HS-27A (cell line): ENCODE data around the gene ZSWIM3.
"Not testable (repeated sequence)": the region's sequence is repeated elsewhere in the genome, so short reads cannot be mapped to it uniquely, and the experiment has no call there.

ENCODE experiments used
- DNase-seq: peaks from one replicate; pipeline ENCODE4 v3.0.0-alpha.2; 2012; ENCODE audit warnings: low read depth, missing footprints

Gene ZSWIM3

DNA sequence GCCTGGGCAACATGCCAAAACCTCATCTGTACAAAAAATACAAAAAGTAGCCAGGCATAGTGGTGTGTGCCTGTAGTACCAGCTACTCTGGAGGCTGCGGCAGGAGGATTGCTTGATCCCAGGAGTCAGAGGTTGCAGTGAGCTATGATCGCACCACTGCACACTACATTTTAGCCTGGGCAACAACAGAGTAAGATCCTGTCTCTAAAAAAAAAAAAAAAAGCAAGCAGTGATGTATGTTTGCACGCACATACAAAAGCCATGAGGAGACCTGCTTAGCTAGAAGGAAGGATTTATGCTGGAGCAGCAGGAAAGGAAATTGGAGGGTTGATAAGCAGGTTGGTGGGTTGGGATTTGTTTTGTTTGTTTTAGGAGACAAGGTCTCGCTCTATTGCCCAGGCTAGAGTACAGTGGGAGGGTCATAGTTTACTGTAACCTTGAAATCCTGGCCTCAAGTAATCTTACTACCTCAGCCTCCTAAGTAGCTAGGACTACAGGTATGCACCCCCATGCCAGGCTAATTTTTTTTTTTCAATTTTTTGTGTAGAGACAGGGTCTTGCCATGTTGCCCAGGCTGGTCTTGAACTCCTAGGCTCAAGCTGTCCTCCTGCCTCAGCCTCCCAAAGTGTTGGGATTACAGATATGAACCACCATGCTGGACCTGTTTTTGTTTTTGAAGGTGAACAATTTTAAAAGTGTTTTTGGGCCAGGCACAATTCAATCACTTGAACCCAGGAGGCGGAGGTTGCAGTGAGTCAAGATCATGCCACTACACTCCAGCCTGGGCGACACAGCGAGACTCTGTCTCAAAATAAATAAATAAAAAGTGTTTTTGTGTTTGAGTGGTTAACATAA is 4.0 kb downstream of the ZSWIM3 start:
- no peak for DNase-seq

DNA sequence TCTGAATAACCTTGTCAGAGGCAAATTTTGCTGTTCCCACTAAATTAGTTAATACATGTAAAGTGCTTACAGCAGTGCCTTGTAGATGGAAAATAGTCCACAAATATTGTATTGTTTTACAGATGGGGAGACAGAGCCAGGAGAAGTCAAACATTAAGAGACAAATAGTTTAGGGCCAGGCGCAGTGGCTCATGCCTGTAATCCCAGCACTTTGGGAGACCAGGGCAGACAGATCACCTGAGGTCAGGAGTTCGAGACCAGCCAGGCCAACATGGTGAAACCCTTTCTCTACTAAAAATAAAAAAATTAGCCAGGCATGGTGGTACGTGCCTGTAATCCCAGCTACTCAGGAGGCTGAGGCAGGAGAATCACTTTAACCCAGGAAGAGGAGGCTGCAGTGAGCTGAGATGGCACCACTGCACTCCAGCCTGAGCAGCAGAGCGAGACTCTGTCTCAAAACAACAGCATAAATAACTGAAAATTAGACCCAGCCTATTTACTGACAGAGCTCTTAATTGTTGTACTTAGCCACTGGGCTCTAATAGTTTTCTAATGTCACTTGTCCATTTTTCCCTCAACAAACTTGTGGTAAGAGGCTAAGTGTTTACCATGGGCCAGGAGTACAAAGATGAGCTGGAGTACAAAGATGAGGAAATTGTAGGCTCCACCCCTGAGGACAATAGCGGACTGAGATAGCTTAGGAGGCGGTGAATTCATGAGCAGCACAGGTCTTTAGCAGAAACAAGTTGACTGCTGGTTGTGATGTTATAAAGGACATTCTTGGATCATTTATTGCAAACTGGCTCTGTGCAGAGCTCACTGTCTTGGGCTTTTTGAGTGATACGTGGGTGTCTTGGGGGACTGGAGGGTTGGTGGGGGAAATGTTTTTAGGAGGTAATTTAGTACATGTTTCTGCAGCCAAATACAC is 6.4 kb downstream of the ZSWIM3 start:
- no peak for DNase-seq

DNA sequence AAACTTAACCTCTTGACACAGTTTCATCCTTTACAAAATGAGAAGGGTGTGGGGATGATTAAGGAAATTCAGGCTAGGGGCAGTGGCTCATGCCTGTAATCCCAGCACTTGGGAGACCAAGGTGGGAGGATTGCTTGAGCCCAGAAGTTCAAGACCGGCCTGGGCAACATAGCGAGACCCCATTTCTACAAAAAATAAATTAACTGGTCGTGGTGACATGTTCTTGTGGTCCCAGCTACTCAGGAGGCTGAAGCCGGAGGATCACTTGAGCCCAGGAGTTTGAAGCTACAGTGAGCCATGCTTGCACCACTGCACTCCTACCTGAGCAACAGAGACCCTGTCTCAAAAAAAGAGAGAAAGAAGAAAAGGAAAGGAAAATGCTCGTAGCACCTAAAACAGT is 9.0 kb downstream of the ZSWIM3 start:
- no peak for DNase-seq

DNA sequence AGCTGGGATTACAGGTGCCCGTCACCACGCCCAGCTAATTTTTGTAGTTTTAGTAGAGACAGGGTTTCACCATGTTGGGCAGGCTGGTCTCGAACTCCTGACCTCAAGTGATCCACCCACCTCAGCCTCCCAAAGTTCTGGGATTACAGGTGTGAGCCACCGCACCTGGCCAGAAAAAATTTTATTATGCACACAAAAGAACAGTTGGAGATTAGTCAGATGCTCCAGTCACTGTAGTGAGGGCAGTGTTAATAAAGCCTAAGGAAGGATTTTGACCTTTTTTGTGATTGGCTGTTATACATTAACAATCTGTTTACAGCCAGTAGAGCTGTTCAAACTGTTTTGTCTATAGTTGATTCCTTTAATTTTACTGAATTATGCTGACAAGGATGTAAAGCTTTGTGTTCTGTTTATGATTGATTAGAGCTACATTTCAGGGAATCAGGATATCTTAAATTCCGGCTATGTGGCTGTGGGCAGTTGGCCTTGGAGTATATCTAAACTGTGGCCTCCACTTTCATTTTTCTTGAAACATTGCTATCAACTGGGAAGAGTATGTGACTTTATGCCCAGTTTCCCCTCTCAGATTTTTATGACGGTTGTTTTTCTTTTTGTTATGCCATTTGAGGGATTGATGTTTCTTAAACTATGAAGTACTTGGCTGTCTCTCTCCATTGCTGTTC is 9.9 kb downstream of the ZSWIM3 start:
- DNase-seq = no peak

DNA sequence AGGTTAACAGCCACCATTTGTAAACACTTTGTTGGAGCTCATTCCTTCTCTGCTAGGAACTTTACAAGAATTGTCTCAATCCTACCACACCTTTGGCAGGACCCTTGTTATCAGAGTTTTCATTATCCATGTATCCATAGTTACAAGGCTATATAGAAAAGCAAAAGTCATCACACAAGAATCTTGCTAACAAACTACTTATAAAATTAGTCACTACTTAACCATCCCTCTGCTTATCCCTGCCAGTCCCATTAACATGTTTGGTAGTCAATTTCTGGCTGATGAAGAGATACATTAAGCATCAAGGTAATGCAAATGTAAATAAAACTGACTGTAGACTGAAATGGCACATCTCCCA is 10.4 kb downstream of the ZSWIM3 start:
- DNase-seq = no peak

DNA sequence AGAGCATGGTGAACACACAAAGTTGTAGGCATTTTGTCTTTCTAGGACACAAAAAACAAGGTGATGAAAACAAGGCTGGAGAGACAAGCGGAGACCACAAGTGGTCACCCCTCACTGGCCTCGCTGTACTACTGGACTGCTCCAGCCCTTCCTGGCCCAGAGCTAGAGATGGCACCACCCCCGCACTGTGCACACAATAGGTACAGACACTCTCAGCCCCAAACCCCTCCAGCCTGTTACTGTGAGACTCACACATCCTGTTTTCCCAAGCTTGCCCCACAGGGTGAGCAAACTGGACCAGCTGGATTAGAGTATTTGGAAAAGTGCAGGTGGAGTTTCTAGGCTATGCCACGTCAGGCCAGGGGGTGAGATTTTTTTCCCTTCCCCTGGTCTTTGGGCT is 15.2 kb downstream of the ZSWIM3 start:
- no peak for DNase-seq

DNA sequence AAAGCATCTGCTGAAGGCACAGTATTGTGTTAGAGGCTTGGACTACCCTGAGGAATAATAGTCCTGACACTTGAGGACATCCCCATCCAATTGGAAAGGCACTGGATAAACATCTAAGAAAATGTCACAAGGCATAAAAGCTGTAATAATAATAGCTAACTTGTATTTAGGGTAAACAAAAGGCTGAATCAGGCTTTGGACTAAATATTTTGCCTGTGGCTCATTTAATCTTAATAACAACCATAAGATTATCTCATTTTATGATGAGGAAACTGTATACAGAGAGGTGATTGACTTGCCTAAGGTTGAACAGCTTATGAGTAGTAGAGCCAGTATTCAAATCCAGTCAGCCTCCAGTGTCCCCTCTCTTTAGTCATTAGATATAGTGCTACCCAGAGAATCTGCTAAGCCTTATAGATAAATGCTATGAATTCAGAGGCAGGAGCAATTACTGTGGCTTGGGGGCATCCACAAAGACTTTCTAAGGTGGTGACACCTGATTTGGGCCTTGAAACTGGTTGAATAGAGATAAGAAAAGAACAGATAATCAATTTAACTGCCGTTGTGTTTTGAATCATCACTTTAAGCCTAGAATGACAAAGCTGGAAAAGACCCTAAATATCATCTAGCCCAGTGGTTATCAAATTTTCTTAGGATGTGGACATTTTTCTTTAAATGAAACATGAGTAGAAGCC is 16.1 kb downstream of the ZSWIM3 start:
- no peak for DNase-seq

DNA sequence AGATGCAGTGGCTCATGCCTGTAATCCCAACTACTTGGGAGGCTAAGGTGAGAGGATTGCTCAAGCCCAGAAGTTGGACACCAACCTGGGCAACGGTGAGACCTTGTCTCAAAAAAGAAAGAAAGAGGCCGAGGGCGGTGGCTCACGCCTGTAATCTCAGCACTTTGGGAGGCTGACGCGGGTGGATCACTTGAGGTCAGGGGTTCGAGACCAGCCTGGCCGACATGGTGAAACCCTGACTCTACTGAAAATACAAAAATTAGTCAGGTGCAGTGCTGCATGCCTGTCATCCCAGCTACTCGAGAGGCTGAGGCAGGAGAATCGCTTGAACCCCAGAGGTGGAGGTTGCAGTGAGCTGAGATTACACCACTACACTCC is 16.7 kb downstream of the ZSWIM3 start:
- DNase-seq = not testable (repeated sequence)

DNA sequence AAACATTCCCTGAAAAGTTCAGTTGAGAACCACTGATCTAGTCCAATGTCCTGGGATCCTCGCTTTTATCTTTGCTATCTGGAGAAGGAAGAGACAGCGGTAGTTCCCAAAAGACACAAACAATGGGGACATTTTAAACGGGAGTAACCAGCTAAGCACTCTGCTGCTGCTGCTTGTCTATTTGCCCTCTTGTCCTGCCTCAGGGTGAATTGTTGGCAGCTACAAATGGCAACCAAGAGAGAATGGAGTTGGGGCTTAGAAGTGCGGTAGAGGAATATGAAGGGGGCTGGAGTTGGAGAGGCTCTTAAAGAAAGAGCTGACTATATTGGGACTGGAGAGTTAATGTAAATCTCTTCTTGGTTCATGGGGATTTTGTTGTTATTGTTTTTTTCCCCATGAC is 17.2 kb downstream of the ZSWIM3 start:
- no peak for DNase-seq

DNA sequence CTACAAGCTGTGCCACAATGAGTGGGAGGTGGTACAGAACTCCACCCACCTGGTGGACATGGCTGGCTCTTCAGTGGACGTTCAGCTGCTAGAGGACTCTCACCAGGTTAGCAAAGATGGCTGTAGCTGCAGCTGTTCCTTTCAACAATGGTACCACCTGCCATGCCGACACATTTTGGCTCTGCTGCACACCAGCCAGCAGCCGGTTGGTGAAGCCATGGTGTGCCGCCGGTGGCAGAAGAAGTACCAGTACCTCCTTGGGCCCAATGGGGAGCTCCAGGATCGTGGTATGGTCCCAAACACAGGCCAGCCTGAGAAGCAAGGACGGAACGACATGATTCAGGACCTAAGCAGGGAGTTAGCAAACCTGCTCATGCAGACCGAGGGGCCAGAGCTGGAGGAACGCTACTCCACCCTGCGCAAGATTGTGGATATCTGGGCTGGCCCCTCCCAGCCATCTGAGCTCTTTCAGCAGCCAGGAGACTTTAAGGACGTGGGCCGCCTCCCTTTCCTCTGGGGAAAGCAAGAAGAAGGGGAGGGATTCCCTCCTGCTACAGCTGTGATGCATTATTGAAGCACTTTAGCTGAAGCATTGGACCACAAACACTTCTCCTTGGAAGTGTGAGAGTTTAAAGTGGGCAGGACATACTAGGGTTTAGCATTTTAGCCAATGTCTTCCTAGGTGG is 20.8 kb downstream of the ZSWIM3 start:
- DNase-seq = no peak

DNA sequence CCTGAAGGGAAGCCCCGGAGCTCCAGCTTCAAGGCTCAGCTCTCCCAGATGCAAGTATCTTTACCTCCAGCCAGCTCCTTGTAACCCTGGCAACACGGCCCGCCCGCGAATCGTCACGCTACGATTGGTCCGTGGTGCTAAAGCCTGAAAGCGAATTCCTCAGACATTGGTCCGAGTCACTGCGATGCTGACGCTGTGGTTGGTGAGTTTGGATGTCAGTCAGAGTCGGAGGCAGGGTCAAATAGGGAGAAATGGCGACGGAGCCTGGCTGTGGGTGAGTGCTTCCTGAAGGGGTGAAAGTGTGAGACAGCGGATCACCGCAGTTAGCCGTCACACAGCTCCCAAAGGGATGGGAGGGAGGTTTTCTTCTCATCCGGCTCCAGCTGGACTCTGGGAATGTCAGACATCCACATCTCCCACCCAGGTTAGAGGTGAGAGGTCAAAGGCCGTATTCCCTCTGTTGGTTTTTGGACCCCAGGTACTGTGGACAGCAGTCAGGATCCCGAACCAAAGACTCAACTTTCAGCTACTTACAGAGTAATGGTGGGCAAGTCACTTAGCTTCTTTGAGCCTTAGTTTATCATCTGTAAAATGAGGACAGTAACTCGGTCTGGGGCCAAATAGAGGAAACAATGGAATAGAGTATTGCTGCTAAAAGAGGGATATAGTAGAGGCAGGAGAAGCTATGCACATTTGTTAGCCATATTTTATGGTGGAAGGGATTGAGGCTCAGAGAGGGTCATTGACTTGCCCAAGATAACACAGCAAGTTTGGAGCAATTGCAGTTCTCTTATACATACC is 23.8 kb downstream of the ZSWIM3 start, which contains the start of gene ZSWIM1:
ZSWIM1 (plus strand) TSS at position 240 of the 801 bp plus-strand sequence. CDS start 1,366 bp downstream, outside the sequence.
- peak; percentile 98 for DNase-seq

DNA sequence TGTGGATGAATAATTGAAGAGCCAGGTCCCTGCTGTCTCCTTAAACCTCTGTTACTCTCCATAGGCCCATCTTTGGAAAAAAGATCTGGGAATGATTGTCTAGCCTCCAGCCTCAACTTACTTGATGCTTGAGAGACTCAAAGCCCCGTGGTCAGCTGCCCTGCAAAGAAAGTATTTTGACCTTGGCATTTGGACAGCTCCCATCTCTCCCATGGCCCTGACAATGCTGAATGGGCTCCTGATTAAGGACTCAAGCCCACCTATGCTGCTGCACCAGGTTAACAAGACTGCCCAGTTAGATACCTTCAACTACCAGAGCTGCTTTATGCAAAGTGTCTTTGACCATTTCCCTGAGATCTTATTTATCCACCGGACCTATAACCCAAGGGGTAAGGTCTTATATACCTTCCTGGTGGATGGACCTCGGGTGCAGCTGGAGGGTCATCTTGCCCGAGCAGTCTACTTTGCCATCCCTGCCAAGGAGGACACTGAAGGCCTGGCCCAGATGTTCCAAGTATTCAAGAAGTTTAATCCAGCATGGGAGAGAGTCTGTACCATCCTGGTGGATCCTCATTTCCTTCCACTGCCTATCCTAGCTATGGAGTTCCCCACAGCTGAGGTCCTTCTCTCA is 25.2 kb downstream of the ZSWIM3 start:
- no peak for DNase-seq

DNA sequence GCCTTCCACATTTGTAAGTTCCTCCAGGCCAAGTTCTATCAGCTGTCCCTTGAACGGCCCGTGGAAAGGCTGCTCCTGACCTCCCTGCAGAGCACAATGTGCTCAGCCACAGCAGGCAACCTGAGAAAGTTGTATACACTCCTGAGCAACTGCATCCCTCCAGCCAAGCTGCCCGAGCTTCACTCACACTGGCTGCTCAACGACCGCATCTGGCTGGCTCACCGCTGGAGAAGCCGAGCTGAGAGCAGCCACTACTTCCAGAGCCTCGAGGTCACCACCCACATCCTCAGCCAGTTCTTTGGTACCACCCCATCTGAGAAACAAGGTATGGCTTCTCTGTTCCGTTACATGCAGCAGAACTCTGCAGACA is 25.7 kb downstream of the ZSWIM3 start:
- DNase-seq = no peak

DNA sequence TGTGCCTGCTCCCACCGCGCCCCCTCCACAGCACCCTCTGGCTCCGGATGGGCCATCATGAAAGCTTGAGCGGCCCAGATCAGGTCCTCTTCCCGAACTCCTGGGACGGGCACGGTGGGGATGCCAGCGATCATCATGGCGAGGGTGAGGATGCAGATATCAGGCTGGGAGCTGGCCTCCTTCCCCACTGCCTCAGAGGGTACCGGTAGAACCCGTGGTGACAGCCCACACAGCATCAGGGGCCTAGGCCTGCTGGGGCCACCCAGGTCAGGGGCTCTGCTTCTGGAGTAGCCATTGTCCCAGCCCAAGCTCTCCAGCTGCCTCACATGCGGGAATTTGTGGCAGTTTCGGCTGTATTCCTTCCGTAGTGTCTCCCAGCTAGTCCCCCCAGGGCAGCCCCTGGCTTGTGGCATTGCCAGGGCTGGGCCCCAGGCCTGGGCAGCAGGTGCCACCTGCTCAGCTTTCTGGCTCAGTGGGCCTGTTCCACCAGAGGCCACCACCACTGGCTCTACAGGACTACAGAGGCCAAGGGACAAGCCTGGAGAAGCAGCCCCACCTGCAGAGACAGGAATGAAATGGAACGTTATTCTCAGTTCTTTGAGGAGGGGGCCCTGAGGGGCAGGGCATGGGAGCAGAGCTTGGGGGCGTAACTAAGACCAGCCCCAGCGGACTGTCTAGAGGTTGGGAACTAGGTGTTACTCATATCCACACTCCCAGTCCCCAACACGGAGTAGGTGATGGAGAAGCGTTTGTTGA is 29.4 kb downstream of the ZSWIM3 start:
- no peak for DNase-seq

DNA sequence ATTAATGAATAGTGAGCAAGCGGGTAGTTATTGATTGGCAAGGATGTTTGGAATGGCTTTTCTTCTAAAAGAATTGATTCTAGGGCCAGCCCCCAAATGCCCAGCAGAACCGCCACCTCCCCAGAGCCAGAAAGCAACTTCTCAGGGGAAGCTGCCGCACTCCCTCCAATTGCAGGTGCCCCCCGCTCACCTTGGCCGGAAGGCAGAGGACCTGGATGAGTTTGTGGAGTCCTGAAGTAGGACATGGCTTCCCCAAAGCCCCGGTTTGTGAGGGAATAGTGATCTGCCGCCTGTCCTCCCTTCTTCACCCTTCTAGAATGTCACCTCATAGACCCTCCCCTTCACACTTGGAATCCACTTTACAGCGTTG is 29.9 kb downstream of the ZSWIM3 start, which contains the start of gene SPATA25:
SPATA25 (minus strand) TSS at position 277 of the 370 bp plus-strand sequence; CDS start at position 245, 32 bp downstream.
- DNase-seq = no peak

DNA sequence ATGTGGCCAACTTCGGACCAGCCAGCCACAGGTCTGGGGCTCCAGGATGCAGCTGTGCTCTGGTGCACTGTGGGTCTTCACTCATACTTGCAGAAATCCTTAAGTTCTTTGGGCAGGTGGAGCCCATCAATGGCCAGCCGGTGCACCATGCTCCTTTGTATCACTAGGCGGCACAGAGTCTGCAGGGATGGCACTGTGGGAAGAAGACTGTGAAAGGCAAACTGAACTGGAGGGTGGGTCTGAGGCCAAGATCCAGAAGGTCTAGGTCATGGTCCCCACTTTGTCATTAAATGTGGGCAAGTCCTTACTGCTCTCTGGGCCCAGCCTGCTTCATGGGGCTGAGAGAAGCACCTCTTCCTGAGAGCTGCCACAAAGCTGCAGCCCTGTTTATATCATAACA is 31.3 kb downstream of the ZSWIM3 start:
- no peak for DNase-seq

DNA sequence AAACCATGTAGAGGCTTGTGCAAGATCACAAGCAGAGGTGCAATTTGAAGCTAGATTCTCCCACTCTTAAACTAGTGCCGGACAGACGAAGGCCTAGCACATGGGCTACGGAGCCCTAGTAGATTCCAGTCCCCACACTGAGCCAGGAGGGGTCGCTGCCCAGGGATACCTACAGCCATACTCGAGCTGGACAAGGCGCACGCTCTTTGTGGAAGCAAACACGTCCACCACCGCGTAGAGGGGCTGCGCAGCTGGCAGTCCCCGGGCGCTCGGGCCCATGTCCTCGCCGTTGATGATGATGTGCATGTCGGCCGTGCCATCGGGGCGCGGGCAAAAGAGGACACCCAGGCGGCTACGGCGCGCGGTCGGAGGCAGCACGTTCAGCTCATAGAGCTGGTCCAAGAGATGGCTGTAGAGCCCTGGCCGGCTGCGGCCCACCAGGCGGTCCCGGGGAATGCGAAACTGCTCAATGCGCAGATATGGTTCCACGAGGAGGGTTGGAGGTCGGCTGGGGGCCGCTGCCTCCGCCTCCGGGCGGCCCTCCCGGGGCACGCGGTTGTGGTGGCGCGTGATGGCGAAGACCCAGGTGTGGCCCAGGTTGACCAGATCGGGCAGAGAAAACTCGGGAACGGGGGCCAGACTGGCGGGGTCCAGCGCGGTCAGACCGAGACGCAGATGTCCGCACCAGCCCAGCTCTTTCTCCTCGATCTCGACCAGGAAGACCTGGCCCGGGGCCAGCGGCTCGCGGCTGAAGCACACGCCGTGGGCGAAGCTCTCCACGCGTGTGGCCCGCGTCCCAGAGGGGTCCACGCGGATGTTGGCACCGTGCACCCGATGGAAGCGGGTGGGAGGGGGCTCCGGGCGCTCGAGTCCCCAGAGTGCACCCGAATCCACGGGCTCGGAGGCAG is 32.9 kb downstream of the ZSWIM3 start:
- no peak for DNase-seq
